Activated CD8-positive, alpha-beta memory T cell treated with anti-CD3 and anti-CD28 coated beads, Interleukin-2, amount 50 U/mL, for 48 hours (primary cell): Measurements from ENCODE around the gene REM2.
"Not testable (repeated sequence)": the region's sequence is repeated elsewhere in the genome, so short reads cannot be mapped to it uniquely, and the experiment has no call there.

Experiments used
- DNase-seq: peaks from one replicate; pipeline ENCODE4 v3.0.0-alpha.2; 2020

The REM2 gene

GRCh38 chr14:22848351-22849164, 34.5 kb upstream of the REM2 start:
- DNase-seq, result no peak

- no peak for DNase-seq
These were observed 33.7 kb upstream of the REM2 start for GRCh38 chr14:22849212-22849819.

- no peak for DNase-seq
These were observed 31.9 kb upstream of the REM2 start for GRCh38 chr14:22850944-22851764.

GRCh38 chr14:22852178-22852577, 30.8 kb upstream of the REM2 start:
- DNase-seq, result not testable (repeated sequence)

- no peak for DNase-seq
These were observed 30.5 kb upstream of the REM2 start for GRCh38 chr14:22852599-22852939.

GRCh38 chr14:22852940-22853767, 29.9 kb upstream of the REM2 start:
- DNase-seq, result peak; percentile 100

- DNase-seq, result not testable (repeated sequence)
These were observed 28.7 kb upstream of the REM2 start for GRCh38 chr14:22854296-22854695.

GRCh38 chr14:22854963-22855724, 27.9 kb upstream of the REM2 start:
- no peak for DNase-seq

GRCh38 chr14:22856428-22856827, 26.6 kb upstream of the REM2 start:
- DNase-seq, result no peak

- not testable (repeated sequence) for DNase-seq
These were observed 22.6 kb upstream of the REM2 start for GRCh38 chr14:22860377-22860776.

GRCh38 chr14:22861651-22862050, 21.4 kb upstream of the REM2 start:
- DNase-seq, result no peak

- DNase-seq, result no peak
These were observed 18.0 kb upstream of the REM2 start for GRCh38 chr14:22864979-22865378.

GRCh38 chr14:22865424-22866405, 17.3 kb upstream of the REM2 start:
- no peak for DNase-seq

GRCh38 chr14:22866874-22867273, 16.1 kb upstream of the REM2 start:
- no peak for DNase-seq

- DNase-seq, result no peak
These were observed 12.2 kb upstream of the REM2 start for GRCh38 chr14:22870811-22871223.

GRCh38 chr14:22871224-22872032, 11.6 kb upstream of the REM2 start, which contains the start of gene LRP10:
Gene LRP10 (plus strand): TSS chr14:22871740. CDS start chr14:22872304, 564 bp downstream.
- peak; percentile 87 for DNase-seq

- DNase-seq, result peak; percentile 86
These were observed 10.8 kb upstream of the REM2 start for GRCh38 chr14:22872033-22872832.

GRCh38 chr14:22872833-22873520, 10.0 kb upstream of the REM2 start:
- no peak for DNase-seq
